Measurements from ENCODE around the gene CCDC83.

GRCh38 chr11:85845124-85845631 is 10.0 kb upstream of the CCDC83 start:
- TF ChIP-seq POLR2A (IDR thresholded peaks at IDR 0.05) (no peak), CTCF (IDR thresholded peaks at IDR 0.05) (no peak)

Measured in heart left ventricle (tissue), 13 donors.